C4-2B (cell line): ENCODE data around the gene FFAR2.

ENCODE experiments used
- H3K27ac ChIP-seq: fragments of 450-650 bp; 2 replicates; pipeline ENCODE4 v1.5.1; 2017
- CTCF ChIP-seq: fragments of 450-650 bp; conservative IDR thresholded peaks from 2 replicates; pipeline ENCODE4 v1.5.1; 2017; ENCODE audit warnings: mild to moderate bottlenecking
- ZFX ChIP-seq: fragments of 450-650 bp; IDR thresholded peaks from 2 replicates; pipeline ENCODE4 v1.6.1; 2017

The FFAR2 gene

GRCh38 chr19:35497406-35497805 is 49.3 kb downstream of the FFAR2 start:
- TF ChIP-seq ZFX (no peak), CTCF (no peak)
- no peak overlapping the region for H3K27ac ChIP-seq

GRCh38 chr19:35498220-35498619 is 50.2 kb downstream of the FFAR2 start:
- TF ChIP-seq CTCF (no peak), ZFX (no peak)
- no peak overlapping the region for H3K27ac ChIP-seq

- H3K27ac ChIP-seq: no peak overlapping the region
- no peak for TF ChIP-seq CTCF
- TF ChIP-seq ZFX: no peak
These were observed 51.0 kb downstream of the FFAR2 start for GRCh38 chr19:35498984-35499527.

GRCh38 chr19:35500611-35501010 is 52.6 kb downstream of the FFAR2 start:
- TF ChIP-seq ZFX (no peak), CTCF (no peak)
- H3K27ac ChIP-seq: no peak overlapping the region
